Activated T-cell treated with anti-CD3 and anti-CD28 coated beads, Interleukin-2, amount 50 U/mL, for 72 hours (primary cell): ENCODE data around the gene CRHR1. TPM values are rescaled to one million over a fixed set of nuclear protein-coding genes. Genes with fewer than 3 reads are reported as not detected.

Source experiments
- ATAC-seq, 2 donors: fragments of 150-1000 bp; cut with Tn5 transposase; replicated peaks in 1 of 2; 2 replicates each; pipeline ENCODE4 v1.10.0; 2021; ENCODE audit warnings: moderate library complexity in 2 of 2, mild to moderate bottlenecking in 1 of 2
- DNase-seq, 2 donors: peaks; one replicate each; pipeline ENCODE4 v3.0.0; 2021 to 2022; ENCODE audit warnings: mixed read lengths in 1 of 2
- H3K27ac Mint-ChIP-seq: one replicate; pipeline ENCODE4 v1.8.0; 2022; ENCODE audit warnings: mild to moderate bottlenecking, moderate library complexity, mixed read lengths
- H3K27me3 Mint-ChIP-seq: one replicate; pipeline ENCODE4 v1.8.0; 2022; ENCODE audit warnings: low read depth, mixed read lengths
- H3K36me3 Mint-ChIP-seq, 2 donors: one replicate each; pipeline ENCODE4 v1.8.0; 2022; ENCODE audit warnings: mixed read lengths in 2 of 2, mild to moderate bottlenecking in 1 of 2; ENCODE audit not compliant: insufficient read depth in 2 of 2
- H3K4me1 Mint-ChIP-seq: one replicate; pipeline ENCODE4 v1.8.0; 2022; ENCODE audit warnings: low read depth, mixed read lengths
- H3K4me3 Mint-ChIP-seq, 2 donors: one replicate each; pipeline ENCODE4 v1.8.0; 2022; ENCODE audit warnings: mild to moderate bottlenecking in 2 of 2, mixed read lengths in 2 of 2, moderate library complexity in 2 of 2
- H3K9me3 Mint-ChIP-seq, 2 donors: one replicate each; pipeline ENCODE4 v1.8.0; 2022; ENCODE audit warnings: mixed read lengths in 2 of 2
- total RNA-seq, 2 donors: library from RNA; stranded (reverse); gene quantifications; one replicate each; pipeline ENCODE4 v1.2.3, GENCODE V29; 2022

The CRHR1 gene
- total RNA-seq, 2 donors from 2014 or later: not detected

- Mint-ChIP-seq H3K4me1 (no peaks in the 10 kb centered on the region), H3K27ac (no peak overlapping the region), H3K27me3 (peaks cover 72% of the 10 kb centered on the region), H3K4me3 (no peak overlapping the region), H3K9me3 (no peaks in the 10 kb centered on the region), H3K36me3 (no peaks in the 10 kb centered on the region)
- DNase-seq (no peak), ATAC-seq (no peak)
Measured at GRCh38 chr17:45787044-45787443, 2.9 kb downstream of the CRHR1 start.

- Mint-ChIP-seq H3K4me3 (no peak overlapping the region), H3K36me3 (no peaks in the 10 kb centered on the region), H3K27ac (no peak overlapping the region), H3K9me3 (no peaks in the 10 kb centered on the region), H3K27me3 (peaks cover 72% of the 10 kb centered on the region), H3K4me1 (no peaks in the 10 kb centered on the region)
- DNase-seq (no peak), ATAC-seq (no peak)
Measured at GRCh38 chr17:45787656-45788055, 3.5 kb downstream of the CRHR1 start.

GRCh38 chr17:45788057-45788456 lies 3.9 kb downstream of the CRHR1 start:
- no peaks in the 10 kb centered on the region for H3K4me1 Mint-ChIP-seq
- H3K27me3 Mint-ChIP-seq: peaks cover 72% of the 10 kb centered on the region
- H3K36me3 Mint-ChIP-seq: no peaks in the 10 kb centered on the region
- H3K27ac Mint-ChIP-seq: no peak overlapping the region
- DNase-seq (no peak), ATAC-seq (no peak)
- H3K9me3 Mint-ChIP-seq: no peaks in the 10 kb centered on the region
- H3K4me3 Mint-ChIP-seq: no peak overlapping the region

- no peak for ATAC-seq
- Mint-ChIP-seq H3K9me3 (no peaks in the 10 kb centered on the region), H3K27me3 (peaks cover 69% of the 10 kb centered on the region), H3K4me3 (no peak overlapping the region), H3K36me3 (no peaks in the 10 kb centered on the region), H3K4me1 (no peaks in the 10 kb centered on the region), H3K27ac (no peak overlapping the region)
- no peak for DNase-seq
Measured at GRCh38 chr17:45789874-45790273, 5.8 kb downstream of the CRHR1 start.

- no peak for ATAC-seq
- Mint-ChIP-seq H3K27me3 (peaks cover 73% of the 10 kb centered on the region), H3K27ac (no peak overlapping the region), H3K4me1 (no peaks in the 10 kb centered on the region), H3K4me3 (no peak overlapping the region), H3K9me3 (no peaks in the 10 kb centered on the region), H3K36me3 (no peaks in the 10 kb centered on the region)
- DNase-seq: no peak
Measured at GRCh38 chr17:45790296-45790922, 6.3 kb downstream of the CRHR1 start.

- DNase-seq (no peak), ATAC-seq (no peak)
- Mint-ChIP-seq H3K4me1 (no peaks in the 10 kb centered on the region), H3K27me3 (peaks cover 73% of the 10 kb centered on the region), H3K9me3 (no peaks in the 10 kb centered on the region), H3K27ac (no peak overlapping the region), H3K36me3 (no peaks in the 10 kb centered on the region), H3K4me3 (no peak overlapping the region)
Measured at GRCh38 chr17:45791041-45791582, 7.0 kb downstream of the CRHR1 start.

GRCh38 chr17:45791935-45792334 lies 7.8 kb downstream of the CRHR1 start:
- no peak overlapping the region for H3K27ac Mint-ChIP-seq
- H3K4me3 Mint-ChIP-seq: no peak overlapping the region
- no peaks in the 10 kb centered on the region for H3K4me1 Mint-ChIP-seq
- H3K9me3 Mint-ChIP-seq: no peaks in the 10 kb centered on the region
- H3K36me3 Mint-ChIP-seq: no peaks in the 10 kb centered on the region
- peaks cover 67% of the 10 kb centered on the region for H3K27me3 Mint-ChIP-seq
- no peak for DNase-seq
- no peak for ATAC-seq

GRCh38 chr17:45792437-45792836 lies 8.3 kb downstream of the CRHR1 start:
- no peaks in the 10 kb centered on the region for H3K36me3 Mint-ChIP-seq
- ATAC-seq: no peak
- no peak for DNase-seq
- H3K27ac Mint-ChIP-seq: no peak overlapping the region
- no peaks in the 10 kb centered on the region for H3K9me3 Mint-ChIP-seq
- H3K4me3 Mint-ChIP-seq: no peak overlapping the region
- no peaks in the 10 kb centered on the region for H3K4me1 Mint-ChIP-seq
- H3K27me3 Mint-ChIP-seq: peaks cover 62% of the 10 kb centered on the region

GRCh38 chr17:45792995-45793755 lies 9.1 kb downstream of the CRHR1 start:
- Mint-ChIP-seq H3K4me3 (no peak overlapping the region), H3K4me1 (no peaks in the 10 kb centered on the region), H3K9me3 (no peaks in the 10 kb centered on the region), H3K27me3 (peaks cover 57% of the 10 kb centered on the region), H3K36me3 (no peaks in the 10 kb centered on the region), H3K27ac (no peak overlapping the region)
- ATAC-seq: no peak
- no peak for DNase-seq

GRCh38 chr17:45793999-45794540 lies 9.9 kb downstream of the CRHR1 start:
- DNase-seq (no peak), ATAC-seq (no peak)
- no peaks in the 10 kb centered on the region for H3K9me3 Mint-ChIP-seq
- H3K27ac Mint-ChIP-seq: no peak overlapping the region
- peaks cover 48% of the 10 kb centered on the region for H3K27me3 Mint-ChIP-seq
- no peaks in the 10 kb centered on the region for H3K4me1 Mint-ChIP-seq
- no peak overlapping the region for H3K4me3 Mint-ChIP-seq
- H3K36me3 Mint-ChIP-seq: no peaks in the 10 kb centered on the region

- no peak overlapping the region for H3K4me3 Mint-ChIP-seq
- DNase-seq: no peak
- no peak for ATAC-seq
Measured at GRCh38 chr17:45794840-45795239, 10.7 kb downstream of the CRHR1 start.

GRCh38 chr17:45800816-45801215 lies 16.7 kb downstream of the CRHR1 start:
- H3K27ac Mint-ChIP-seq: no peak overlapping the region
- no peaks in the 10 kb centered on the region for H3K9me3 Mint-ChIP-seq
- ATAC-seq: no peak
- DNase-seq: no peak
- H3K4me1 Mint-ChIP-seq: no peaks in the 10 kb centered on the region
- H3K36me3 Mint-ChIP-seq: no peaks in the 10 kb centered on the region
- peaks cover 19% of the 10 kb centered on the region for H3K27me3 Mint-ChIP-seq
- no peak overlapping the region for H3K4me3 Mint-ChIP-seq

More at GRCh38 chr17:45794840-45795239, 10.7 kb downstream of the CRHR1 start:
- no peaks in the 10 kb centered on the region for H3K4me1 Mint-ChIP-seq
- peaks cover 41% of the 10 kb centered on the region for H3K27me3 Mint-ChIP-seq
- no peaks in the 10 kb centered on the region for H3K36me3 Mint-ChIP-seq
- H3K27ac Mint-ChIP-seq: no peak overlapping the region
- H3K9me3 Mint-ChIP-seq: no peaks in the 10 kb centered on the region

GRCh38 chr17:45801421-45801820 lies 17.3 kb downstream of the CRHR1 start:
- DNase-seq (no peak), ATAC-seq (no peak)
- no peak overlapping the region for H3K27ac Mint-ChIP-seq
- peaks cover 20% of the 10 kb centered on the region for H3K27me3 Mint-ChIP-seq
- no peaks in the 10 kb centered on the region for H3K9me3 Mint-ChIP-seq
- H3K4me1 Mint-ChIP-seq: no peaks in the 10 kb centered on the region
- no peak overlapping the region for H3K4me3 Mint-ChIP-seq
- H3K36me3 Mint-ChIP-seq: no peaks in the 10 kb centered on the region
